ENCODE data around the gene TOE1. TPM values are rescaled to one million over a fixed set of nuclear protein-coding genes. Genes with fewer than 3 reads are reported as not detected.
A peak's percentile ranks its signal among the peaks of the same experiment; 100 is the strongest.

Gene TOE1
- total and polyA plus RNA-seq, 9 of the 15 experiments (the other 6 are each of a cell fraction or from before 2014, with no cell fraction given), result 32.1 to 85.7 (median 38.0) TPM

GRCh38 chr1:45299981-45300668 lies 39.8 kb upstream of the TOE1 start (continued):
- TF ChIP-seq GTF3C2 (IDR thresholded peaks at IDR 0.05; ENCODE audit: borderline replicate concordance, extremely low read depth, insufficient read length) (no peak), FOXP4 (CRISPR knock-in tag; IDR thresholded peaks at IDR 0.05; ENCODE audit: borderline replicate concordance) (no peak), U2AF1 (optimal IDR thresholded peaks at IDR 0.05; ENCODE audit: low read depth, low read length) (no peak), ZNF311 (CRISPR knock-in tag; IDR thresholded peaks at IDR 0.05) (no peak), ZNF766 (CRISPR knock-in tag; conservative IDR thresholded peaks at IDR 0.05) (no peak), ATF3 (IDR thresholded peaks at IDR 0.05) (0 out of 2 replicates have a peak, but pooled peaks have one; percentile 16), ATF3 (CRISPR knock-in tag; conservative IDR thresholded peaks at IDR 0.05) (no peak), CHD2 (IDR thresholded peaks at IDR 0.05; ENCODE audit: low read depth, low read length) (no peak), ZBTB2 (IDR thresholded peaks at IDR 0.05) (no peak), ZNF282 (CRISPR knock-in tag; IDR thresholded peaks at IDR 0.05) (no peak), ZNF24 (IDR thresholded peaks at IDR 0.05) (no peak), CBX8 (IDR thresholded peaks at IDR 0.05; ENCODE audit: borderline replicate concordance, extremely low read depth, low read depth, low read length, poor library complexity, severe bottlenecking) (no peak), ZFX (CRISPR knock-in tag; IDR thresholded peaks at IDR 0.05) (no peak), SMAD1 (IDR thresholded peaks at IDR 0.05; ENCODE audit: low read depth, low read length, partially characterized antibody) (no peak), THRAP3 (IDR thresholded peaks at IDR 0.05; ENCODE audit: borderline replicate concordance) (no peak), HNRNPL (IDR thresholded peaks at IDR 0.05; ENCODE audit: low read depth, low read length) (no peak), ZNF589 (CRISPR knock-in tag; IDR thresholded peaks at IDR 0.05; ENCODE audit: low read depth) (no peak), SIN3B (IDR thresholded peaks at IDR 0.05; ENCODE audit: low read depth) (no peak), MAFK (IDR thresholded peaks at IDR 0.05; ENCODE audit: low read length) (peak; percentile 24; the same call in 1 of the 2 replicates), NFXL1 (CRISPR knock-in tag; IDR thresholded peaks at IDR 0.05) (no peak), SRSF9 (IDR thresholded peaks at IDR 0.05; ENCODE audit: borderline replicate concordance, low read depth, low read length) (no peak), BHLHE40 (IDR thresholded peaks at IDR 0.05; ENCODE audit: low read length) (no peak)

All from K562 (cell line).